LNCaP clone FGC (cell line): ENCODE results near the gene NPHP1.
"Not testable (repeated sequence)": the region's sequence is repeated elsewhere in the genome, so short reads cannot be mapped to it uniquely, and the experiment has no call there.

Experiments used
- DNase-seq: peaks from one replicate; pipeline ENCODE4 v3.0.0-alpha.2; 2011; ENCODE audit warnings: low read depth
- H3K4me3 ChIP-seq: 2 replicates; pipeline ENCODE4 v1.5.1; 2011; ENCODE audit warnings: mild to moderate bottlenecking, low read depth, low read length, control low read depth
- CTCF ChIP-seq: IDR thresholded peaks from 2 replicates; pipeline ENCODE4 v1.5.1; 2012; ENCODE audit warnings: mild to moderate bottlenecking; ENCODE audit not compliant: control insufficient read depth, insufficient read depth; ENCODE audit errors: extremely low read depth

Gene NPHP1

GRCh38 chr2:110114831-110115255 lies 90.0 kb downstream of the NPHP1 start:
- no peak for DNase-seq
- no peak for TF ChIP-seq CTCF
- peak overlapping the region; percentile 49; the same call in 1 of the 2 replicates for H3K4me3 ChIP-seq

GRCh38 chr2:110113961-110114591 lies 90.7 kb downstream of the NPHP1 start:
- no peak for DNase-seq
- H3K4me3 ChIP-seq: no peak overlapping the region
- no peak for TF ChIP-seq CTCF

GRCh38 chr2:110108291-110108690 lies 96.5 kb downstream of the NPHP1 start:
- DNase-seq, H3K4me3 ChIP-seq: not testable (repeated sequence)

GRCh38 chr2:110107092-110108079 lies 97.4 kb downstream of the NPHP1 start:
- TF ChIP-seq CTCF: no peak
- H3K4me3 ChIP-seq: no peak overlapping the region
- no peak for DNase-seq

GRCh38 chr2:110106642-110107041 lies 98.2 kb downstream of the NPHP1 start:
- DNase-seq: peak; percentile 76
- H3K4me3 ChIP-seq: no peak overlapping the region
- no peak for TF ChIP-seq CTCF

- peak; percentile 81 for DNase-seq
Measured at GRCh38 chr2:110105608-110106467, 99.0 kb downstream of the NPHP1 start.

More at GRCh38 chr2:110105608-110106467, 99.0 kb downstream of the NPHP1 start:
- TF ChIP-seq CTCF: no peak
- H3K4me3 ChIP-seq: no peak overlapping the region
